Jurkat, Clone E6-1 (cell line): ENCODE data around the gene FXYD7.
A peak's percentile ranks its signal among the peaks of the same experiment; 100 is the strongest.
"Not testable (repeated sequence)": the region's sequence is repeated elsewhere in the genome, so short reads cannot be mapped to it uniquely, and the experiment has no call there.

ENCODE experiments used
- DNase-seq: peaks from one replicate; pipeline ENCODE4 v3.0.0-alpha.2; 2011; ENCODE audit warnings: low read depth, low spot score
- H3K4me3 ChIP-seq: 2 replicates; pipeline ENCODE4 v1.5.1; 2011; ENCODE audit warnings: mild to moderate bottlenecking, low read length, control low read depth, moderate library complexity

The FXYD7 gene

DNA sequence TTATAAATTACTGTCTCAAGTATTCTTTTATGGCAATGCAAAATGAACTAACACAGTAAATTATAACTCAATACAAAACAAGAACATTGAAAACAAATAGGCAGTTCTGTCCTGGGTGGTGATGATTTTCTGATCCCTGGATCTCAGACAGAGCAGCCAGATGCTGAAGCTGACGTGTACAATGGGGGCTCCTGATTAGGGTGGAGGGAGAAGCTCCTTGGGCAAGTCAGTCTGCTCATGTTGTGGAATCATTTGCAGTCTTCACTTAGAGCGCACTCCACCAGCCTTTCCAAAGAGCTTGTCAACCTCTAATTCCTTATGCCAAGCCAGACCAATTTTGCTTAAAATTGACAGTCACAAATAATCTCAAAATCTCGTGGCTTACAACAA lies 33.1 kb downstream of the FXYD7 start:
- no peak overlapping the region for H3K4me3 ChIP-seq
- no peak for DNase-seq

GRCh38 chr19:35177377-35178274 lies 34.6 kb downstream of the FXYD7 start:
- no peak for DNase-seq
- no peak overlapping the region for H3K4me3 ChIP-seq

- no peak overlapping the region for H3K4me3 ChIP-seq
- no peak for DNase-seq
These were observed 35.6 kb downstream of the FXYD7 start for GRCh38 chr19:35178701-35179100.

- H3K4me3 ChIP-seq, result no peak overlapping the region
- peak; percentile 48 for DNase-seq
These were observed 36.8 kb downstream of the FXYD7 start for GRCh38 chr19:35179830-35180229.

DNA sequence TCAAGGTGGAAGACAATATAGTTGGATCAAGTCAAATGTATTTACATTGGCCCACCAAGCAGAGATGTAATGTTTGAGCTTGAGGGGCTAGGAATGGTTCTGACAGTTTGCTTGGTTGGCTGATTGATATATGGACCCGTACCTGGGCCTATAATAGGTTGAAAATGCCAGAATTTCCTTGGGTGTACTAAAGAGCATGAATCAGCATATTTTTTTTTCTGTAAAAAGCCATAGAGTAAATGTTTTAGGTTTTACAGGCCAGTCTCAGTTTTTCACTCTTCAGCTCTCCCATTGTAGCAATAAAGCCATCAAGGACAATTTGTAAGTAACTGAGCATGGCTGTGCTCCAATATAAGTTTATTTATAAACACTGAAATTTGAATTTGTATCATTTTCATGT lies 38.3 kb downstream of the FXYD7 start:
- H3K4me3 ChIP-seq, result no peak overlapping the region
- DNase-seq, result no peak

DNA sequence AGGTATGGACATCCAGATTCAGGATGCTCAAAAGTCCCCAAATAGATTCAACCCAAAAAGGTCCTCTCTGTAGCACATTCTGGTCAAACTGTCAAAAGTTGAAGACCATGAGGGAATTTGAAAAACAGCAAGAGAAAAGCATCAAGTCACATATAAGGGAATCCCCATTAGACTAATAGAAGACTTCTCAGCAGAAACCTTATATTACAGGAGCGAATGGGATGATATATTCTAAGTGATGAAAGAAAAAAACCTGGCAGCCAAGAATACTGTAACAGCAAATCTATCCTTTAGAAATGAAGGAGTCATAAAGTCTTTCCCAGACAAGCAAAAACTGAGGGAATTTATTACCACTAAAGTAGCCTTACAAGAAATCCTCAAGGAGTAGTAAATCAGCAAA lies 41.2 kb downstream of the FXYD7 start:
- H3K4me3 ChIP-seq, result no peak overlapping the region
- DNase-seq, result no peak

DNA sequence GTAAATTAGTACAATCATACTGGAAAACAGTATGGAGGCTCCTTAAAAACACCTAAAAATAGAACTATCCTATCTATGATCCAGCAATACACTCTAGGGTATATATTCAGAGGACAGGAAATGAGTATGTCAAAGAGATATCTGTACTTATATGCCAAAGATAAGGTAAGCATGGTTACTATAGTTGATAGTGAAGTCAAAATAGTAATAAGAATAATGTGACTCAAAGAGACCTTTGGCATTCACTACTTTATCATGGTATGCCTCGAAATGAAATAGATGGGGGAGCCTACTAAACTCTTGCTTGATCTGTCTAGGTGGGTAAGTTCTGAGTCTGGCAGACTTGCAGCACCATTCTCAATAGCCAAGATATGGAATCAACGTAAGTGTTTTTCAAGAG lies 41.8 kb downstream of the FXYD7 start:
- no peak for DNase-seq
- no peak overlapping the region for H3K4me3 ChIP-seq

GRCh38 chr19:35194012-35194984 lies 51.2 kb downstream of the FXYD7 start:
- H3K4me3 ChIP-seq, result no peak overlapping the region
- DNase-seq, result no peak

- H3K4me3 ChIP-seq, result no peak overlapping the region
- DNase-seq, result no peak
These were observed 52.8 kb downstream of the FXYD7 start for GRCh38 chr19:35195830-35196229.

GRCh38 chr19:35196861-35197260 lies 53.8 kb downstream of the FXYD7 start:
- not testable (repeated sequence) for DNase-seq, H3K4me3 ChIP-seq

- no peak for DNase-seq
- H3K4me3 ChIP-seq, result no peak overlapping the region
These were observed 56.4 kb downstream of the FXYD7 start for GRCh38 chr19:35199481-35199880.

- no peak overlapping the region for H3K4me3 ChIP-seq
- no peak for DNase-seq
These were observed 60.0 kb downstream of the FXYD7 start for GRCh38 chr19:35202722-35203688.
